Measurements from ENCODE around the gene DNMT1. TPM values are rescaled to one million over a fixed set of nuclear protein-coding genes. Genes with fewer than 3 reads are reported as not detected.
"Not testable (repeated sequence)": the region's sequence is repeated elsewhere in the genome, so short reads cannot be mapped to it uniquely, and the experiment has no call there.

DNMT1 gene
- total RNA-seq, 1 experiment from 2014 or later: 117 TPM

DNA sequence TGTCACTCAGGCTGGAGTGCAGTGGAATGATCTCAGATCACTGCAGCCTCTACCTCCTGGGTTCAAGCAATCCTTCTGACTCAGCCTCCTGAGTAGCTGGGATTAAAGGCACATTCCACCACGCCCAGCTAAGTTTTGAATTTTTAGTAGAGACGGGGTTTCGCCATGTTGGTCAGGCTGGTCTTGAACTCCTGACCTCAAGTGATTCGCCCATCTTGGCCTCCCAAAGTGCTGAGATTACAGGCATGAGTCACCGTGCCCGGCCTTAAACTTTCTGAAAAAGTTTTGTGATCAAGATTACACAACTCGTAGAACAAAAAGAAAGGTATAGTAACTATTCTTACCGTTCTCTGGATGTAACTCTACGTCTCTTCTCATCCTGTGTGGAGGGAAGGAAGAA lies 21.2 kb downstream of the DNMT1 start:
- Histone ChIP-seq H4K20me1 (ENCODE audit: insufficient read depth) (peaks cover 10% of the 10 kb centered on the region; the same call in 1 of the 2 replicates), H3K36me3 (ENCODE audit: low read depth) (peaks cover 36% of the 10 kb centered on the region), H3K9me2 (ENCODE audit: insufficient read depth) (no peaks in the 10 kb centered on the region), H3F3A (ENCODE audit: insufficient read depth, low read depth) (peaks cover 67% of the 10 kb centered on the region), H3K4me2 (no peak overlapping the region), H2AFZ (no peak overlapping the region), H3K27ac (peak overlapping the region; percentile 23; the same call in 1 of the 2 replicates), H3K9me3 (ENCODE audit: insufficient read depth, low read depth) (no peaks in the 10 kb centered on the region), H3K4me1 (replicated peaks; ENCODE audit: insufficient read depth) (peaks cover 9% of the 10 kb centered on the region), H3K27me3 (ENCODE audit: insufficient read depth, low read depth) (no peaks in the 10 kb centered on the region), H3K79me2 (ENCODE audit: low read depth) (0 out of 2 replicates have a peak, but pooled peaks cover 7% of the 10 kb centered on the region), H3K4me3 (no peak overlapping the region)
- POLR2A ChIA-PET (ENCODE audit: unreplicated experiment): no interaction called here
- BruUV-seq (replicated peaks): no TSS peak
- TF ChIP-seq, protein P1, sequence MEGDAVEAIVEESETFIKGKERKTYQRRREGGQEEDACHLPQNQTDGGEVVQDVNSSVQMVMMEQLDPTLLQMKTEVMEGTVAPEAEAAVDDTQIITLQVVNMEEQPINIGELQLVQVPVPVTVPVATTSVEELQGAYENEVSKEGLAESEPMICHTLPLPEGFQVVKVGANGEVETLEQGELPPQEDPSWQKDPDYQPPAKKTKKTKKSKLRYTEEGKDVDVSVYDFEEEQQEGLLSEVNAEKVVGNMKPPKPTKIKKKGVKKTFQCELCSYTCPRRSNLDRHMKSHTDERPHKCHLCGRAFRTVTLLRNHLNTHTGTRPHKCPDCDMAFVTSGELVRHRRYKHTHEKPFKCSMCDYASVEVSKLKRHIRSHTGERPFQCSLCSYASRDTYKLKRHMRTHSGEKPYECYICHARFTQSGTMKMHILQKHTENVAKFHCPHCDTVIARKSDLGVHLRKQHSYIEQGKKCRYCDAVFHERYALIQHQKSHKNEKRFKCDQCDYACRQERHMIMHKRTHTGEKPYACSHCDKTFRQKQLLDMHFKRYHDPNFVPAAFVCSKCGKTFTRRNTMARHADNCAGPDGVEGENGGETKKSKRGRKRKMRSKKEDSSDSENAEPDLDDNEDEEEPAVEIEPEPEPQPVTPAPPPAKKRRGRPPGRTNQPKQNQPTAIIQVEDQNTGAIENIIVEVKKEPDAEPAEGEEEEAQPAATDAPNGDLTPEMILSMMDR (conservative IDR thresholded peaks at IDR 0.05): no peak
- TF ChIP-seq EZH2 (IDR thresholded peaks at IDR 0.05; ENCODE audit: low read depth): no peak
- CTCF ChIA-PET: interaction anchor here (0.7 kb wide), 1 partner anchor 76 kb away, joined by 3 read pairs; no protein-coding TSS in a partner anchor
- intact Hi-C loops (cut with micrococcal nuclease; ENCODE audit: unreplicated experiment): no loop called here
- peak; percentile 20 to 69 for DNase-seq

DNA sequence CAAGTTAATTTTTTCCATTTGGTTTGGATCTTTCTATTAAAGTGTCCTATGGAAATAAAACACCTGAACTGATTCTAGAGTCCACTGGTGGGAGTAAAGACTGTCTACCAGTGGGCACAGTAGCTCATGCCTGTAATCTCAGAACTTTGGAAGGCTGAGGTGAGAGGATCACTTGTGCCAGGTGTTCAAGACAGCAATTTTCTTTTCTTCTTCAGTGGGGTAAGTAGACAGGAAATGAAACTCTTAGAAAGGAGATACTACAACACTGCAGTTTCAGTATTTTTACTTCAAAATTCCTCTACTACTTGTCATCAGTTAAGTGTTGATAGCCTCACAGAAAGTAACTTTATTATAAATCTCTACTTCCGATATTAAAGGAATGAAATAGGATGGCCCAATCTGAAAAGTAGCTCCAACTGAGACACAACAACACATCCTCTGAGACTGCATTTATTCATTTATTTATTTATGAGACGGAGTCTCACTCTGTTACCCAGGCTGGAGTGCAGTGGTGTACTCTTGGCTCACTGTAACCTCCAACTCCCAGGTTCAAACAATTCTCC lies 26.3 kb downstream of the DNMT1 start:
- 0 out of 2 replicates have a peak, but pooled peaks cover 2% of the 10 kb centered on the region for H3K79me2 ChIP-seq (ENCODE audit: low read depth)
- no peak overlapping the region for H3K4me2 ChIP-seq
- H3K9me2 ChIP-seq (ENCODE audit: insufficient read depth): no peaks in the 10 kb centered on the region
- no TSS peak for BruUV-seq (replicated peaks)
- no peaks in the 10 kb centered on the region for H3K27me3 ChIP-seq (ENCODE audit: insufficient read depth, low read depth)
- no peaks in the 10 kb centered on the region for H3K9me3 ChIP-seq (ENCODE audit: insufficient read depth, low read depth)
- H2AFZ ChIP-seq: no peak overlapping the region
- no peak overlapping the region for H3K4me3 ChIP-seq
- ChIA-PET POLR2A (ENCODE audit: unreplicated experiment) (no interaction called here), CTCF (no interaction called here)
- H3K36me3 ChIP-seq (ENCODE audit: low read depth): peaks cover 21% of the 10 kb centered on the region
- TF ChIP-seq EZH2 (IDR thresholded peaks at IDR 0.05; ENCODE audit: low read depth): no peak
- TF ChIP-seq, protein P1 (conservative IDR thresholded peaks at IDR 0.05): no peak
- H4K20me1 ChIP-seq (ENCODE audit: insufficient read depth): 0 out of 2 replicates have a peak, but pooled peaks cover 4% of the 10 kb centered on the region
- DNase-seq: no peak
- H3F3A ChIP-seq (ENCODE audit: insufficient read depth, low read depth): peaks cover 27% of the 10 kb centered on the region
- H3K4me1 ChIP-seq (replicated peaks; ENCODE audit: insufficient read depth): peaks cover 3% of the 10 kb centered on the region; the same call in 1 of the 2 replicates
- intact Hi-C loops (cut with micrococcal nuclease; ENCODE audit: unreplicated experiment): no loop called here
- no peak overlapping the region for H3K27ac ChIP-seq

DNA sequence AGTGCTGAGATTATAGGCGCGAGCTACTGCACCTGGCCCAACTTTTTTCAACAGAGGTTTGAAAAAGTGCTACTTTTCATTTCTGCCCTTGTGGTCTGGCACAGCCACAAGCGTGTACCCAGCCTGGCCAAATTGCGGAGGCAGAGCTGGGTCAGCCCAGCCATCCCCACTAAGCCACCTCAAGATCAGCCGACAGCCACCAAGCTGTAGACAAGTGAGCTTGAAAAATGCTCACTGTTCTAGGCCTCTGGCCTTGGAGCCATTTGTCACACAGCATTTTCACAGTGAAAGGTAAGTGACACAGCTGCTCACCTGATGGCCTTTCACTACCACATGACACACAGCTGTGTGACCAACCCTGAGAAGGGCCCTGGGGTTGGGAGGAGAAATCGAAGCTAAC lies 27.3 kb downstream of the DNMT1 start:
- H3K36me3 ChIP-seq (ENCODE audit: low read depth): peaks cover 15% of the 10 kb centered on the region
- POLR2A ChIA-PET (ENCODE audit: unreplicated experiment): no interaction called here
- 0 out of 2 replicates have a peak, but pooled peaks cover 2% of the 10 kb centered on the region for H3K79me2 ChIP-seq (ENCODE audit: low read depth)
- TF ChIP-seq, protein P1 (conservative IDR thresholded peaks at IDR 0.05): no peak
- TF ChIP-seq EZH2 (IDR thresholded peaks at IDR 0.05; ENCODE audit: low read depth): no peak
- H3K4me2 ChIP-seq: no peak overlapping the region
- 0 out of 2 replicates have a peak, but pooled peaks cover 4% of the 10 kb centered on the region for H4K20me1 ChIP-seq (ENCODE audit: insufficient read depth)
- no peaks in the 10 kb centered on the region for H3K9me3 ChIP-seq (ENCODE audit: insufficient read depth, low read depth)
- no peak overlapping the region for H3K27ac ChIP-seq
- DNase-seq: no peak
- no peaks in the 10 kb centered on the region for H3K27me3 ChIP-seq (ENCODE audit: insufficient read depth, low read depth)
- intact Hi-C loops (cut with micrococcal nuclease; ENCODE audit: unreplicated experiment): no loop called here
- H3K4me3 ChIP-seq: no peak overlapping the region
- H2AFZ ChIP-seq: no peak overlapping the region
- BruUV-seq (replicated peaks): no TSS peak
- CTCF ChIA-PET: no interaction called here
- H3F3A ChIP-seq (ENCODE audit: insufficient read depth, low read depth): peaks cover 19% of the 10 kb centered on the region; the same call in 1 of the 2 replicates
- H3K9me2 ChIP-seq (ENCODE audit: insufficient read depth): no peaks in the 10 kb centered on the region
- no peaks in the 10 kb centered on the region for H3K4me1 ChIP-seq (replicated peaks; ENCODE audit: insufficient read depth)

DNA sequence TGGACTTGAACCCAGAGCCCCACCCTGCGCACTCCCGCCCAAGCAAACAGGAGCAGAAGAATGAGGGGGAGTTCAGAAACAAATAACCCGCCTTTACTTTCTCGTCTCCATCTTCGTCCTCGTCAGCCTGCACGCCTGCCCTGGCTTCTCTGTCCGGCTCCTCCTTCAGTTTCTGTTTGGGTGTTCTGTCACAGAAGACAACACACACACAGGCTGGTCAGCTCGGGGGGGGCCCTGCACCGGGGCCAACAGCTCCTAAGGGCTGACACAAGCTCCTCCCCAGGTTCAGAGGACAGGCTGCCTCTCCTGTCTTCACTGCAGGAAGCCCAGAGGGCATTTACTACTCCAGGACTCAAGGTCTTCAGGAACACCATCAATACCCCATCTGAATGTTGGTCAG lies 28.3 kb downstream of the DNMT1 start:
- POLR2A ChIA-PET (ENCODE audit: unreplicated experiment); CTCF ChIA-PET; BruUV-seq (replicated peaks); H3K79me2 ChIP-seq (ENCODE audit: low read depth); H3K27ac ChIP-seq; H3K4me1 ChIP-seq (replicated peaks; ENCODE audit: insufficient read depth); intact Hi-C loops (cut with micrococcal nuclease; ENCODE audit: unreplicated experiment); H4K20me1 ChIP-seq (ENCODE audit: insufficient read depth); H3K4me3 ChIP-seq; DNase-seq; H3K27me3 ChIP-seq (ENCODE audit: insufficient read depth, low read depth); H3K9me3 ChIP-seq (ENCODE audit: insufficient read depth, low read depth); H3K9me2 ChIP-seq (ENCODE audit: insufficient read depth); H2AFZ ChIP-seq; H3K4me2 ChIP-seq: not testable (repeated sequence)
- peaks cover 17% of the 10 kb centered on the region for H3K36me3 ChIP-seq (ENCODE audit: low read depth)
- H3F3A ChIP-seq (ENCODE audit: insufficient read depth, low read depth): peaks cover 28% of the 10 kb centered on the region; the same call in 1 of the 2 replicates
